ENCODE data around the gene CDADC1. TPM values are rescaled to one million over a fixed set of nuclear protein-coding genes. Genes with fewer than 3 reads are reported as not detected.

The CDADC1 gene
- total and polyA plus RNA-seq, 2 of the 13 experiments (the other 11 are each of a cell fraction or from before 2014, with no cell fraction given): 2.4 to 9.0 TPM

DNA sequence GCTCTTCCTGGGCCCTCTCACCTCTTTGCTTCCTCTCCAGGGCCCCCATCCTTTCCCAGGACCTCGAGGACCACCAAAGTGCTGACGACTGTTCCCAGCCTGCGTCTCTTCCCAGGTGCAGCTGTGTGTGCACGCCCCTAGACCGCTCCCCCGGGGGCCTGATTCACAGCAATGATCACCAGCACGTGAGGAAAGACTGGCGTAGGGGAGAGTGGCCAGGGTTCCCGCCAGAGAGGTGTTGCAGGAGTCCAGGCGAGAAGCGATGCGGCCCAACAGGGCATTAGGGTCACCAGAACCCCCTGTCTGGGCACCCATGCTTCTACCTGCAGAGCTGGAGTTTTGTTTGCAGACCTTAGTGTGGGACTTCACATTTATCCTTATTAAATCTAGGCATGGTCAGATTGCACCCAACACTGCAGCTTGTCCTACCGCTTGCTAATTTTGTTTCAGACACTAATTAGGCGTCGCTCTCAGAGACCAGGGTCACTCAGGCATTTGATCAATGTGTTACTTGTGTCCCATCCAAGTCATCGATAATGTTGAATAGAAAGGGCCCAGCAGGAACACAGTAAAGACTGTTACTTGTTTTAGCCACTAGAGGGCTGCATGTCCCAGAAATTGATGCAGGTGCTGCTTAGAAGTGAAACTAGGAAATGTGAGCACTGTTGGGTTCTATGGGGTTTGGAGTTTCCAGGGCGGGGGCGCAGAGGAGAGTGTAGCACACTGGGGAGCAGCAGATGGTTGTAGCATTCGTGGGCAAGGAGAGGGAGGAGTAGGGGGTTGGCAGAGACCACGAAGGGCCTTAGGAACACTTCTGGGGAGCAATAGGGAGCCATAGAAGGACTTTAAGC is 53.2 kb downstream of the CDADC1 start (continued):
- TF ChIP-seq ZNF878 (CRISPR knock-in tag; IDR thresholded peaks at IDR 0.05): no peak
- no peak for TF ChIP-seq ZNF367 (CRISPR knock-in tag; IDR thresholded peaks at IDR 0.05; ENCODE audit: borderline replicate concordance)
- no peak for TF ChIP-seq RFX1 (IDR thresholded peaks at IDR 0.05)
- TF ChIP-seq, protein P1, sequence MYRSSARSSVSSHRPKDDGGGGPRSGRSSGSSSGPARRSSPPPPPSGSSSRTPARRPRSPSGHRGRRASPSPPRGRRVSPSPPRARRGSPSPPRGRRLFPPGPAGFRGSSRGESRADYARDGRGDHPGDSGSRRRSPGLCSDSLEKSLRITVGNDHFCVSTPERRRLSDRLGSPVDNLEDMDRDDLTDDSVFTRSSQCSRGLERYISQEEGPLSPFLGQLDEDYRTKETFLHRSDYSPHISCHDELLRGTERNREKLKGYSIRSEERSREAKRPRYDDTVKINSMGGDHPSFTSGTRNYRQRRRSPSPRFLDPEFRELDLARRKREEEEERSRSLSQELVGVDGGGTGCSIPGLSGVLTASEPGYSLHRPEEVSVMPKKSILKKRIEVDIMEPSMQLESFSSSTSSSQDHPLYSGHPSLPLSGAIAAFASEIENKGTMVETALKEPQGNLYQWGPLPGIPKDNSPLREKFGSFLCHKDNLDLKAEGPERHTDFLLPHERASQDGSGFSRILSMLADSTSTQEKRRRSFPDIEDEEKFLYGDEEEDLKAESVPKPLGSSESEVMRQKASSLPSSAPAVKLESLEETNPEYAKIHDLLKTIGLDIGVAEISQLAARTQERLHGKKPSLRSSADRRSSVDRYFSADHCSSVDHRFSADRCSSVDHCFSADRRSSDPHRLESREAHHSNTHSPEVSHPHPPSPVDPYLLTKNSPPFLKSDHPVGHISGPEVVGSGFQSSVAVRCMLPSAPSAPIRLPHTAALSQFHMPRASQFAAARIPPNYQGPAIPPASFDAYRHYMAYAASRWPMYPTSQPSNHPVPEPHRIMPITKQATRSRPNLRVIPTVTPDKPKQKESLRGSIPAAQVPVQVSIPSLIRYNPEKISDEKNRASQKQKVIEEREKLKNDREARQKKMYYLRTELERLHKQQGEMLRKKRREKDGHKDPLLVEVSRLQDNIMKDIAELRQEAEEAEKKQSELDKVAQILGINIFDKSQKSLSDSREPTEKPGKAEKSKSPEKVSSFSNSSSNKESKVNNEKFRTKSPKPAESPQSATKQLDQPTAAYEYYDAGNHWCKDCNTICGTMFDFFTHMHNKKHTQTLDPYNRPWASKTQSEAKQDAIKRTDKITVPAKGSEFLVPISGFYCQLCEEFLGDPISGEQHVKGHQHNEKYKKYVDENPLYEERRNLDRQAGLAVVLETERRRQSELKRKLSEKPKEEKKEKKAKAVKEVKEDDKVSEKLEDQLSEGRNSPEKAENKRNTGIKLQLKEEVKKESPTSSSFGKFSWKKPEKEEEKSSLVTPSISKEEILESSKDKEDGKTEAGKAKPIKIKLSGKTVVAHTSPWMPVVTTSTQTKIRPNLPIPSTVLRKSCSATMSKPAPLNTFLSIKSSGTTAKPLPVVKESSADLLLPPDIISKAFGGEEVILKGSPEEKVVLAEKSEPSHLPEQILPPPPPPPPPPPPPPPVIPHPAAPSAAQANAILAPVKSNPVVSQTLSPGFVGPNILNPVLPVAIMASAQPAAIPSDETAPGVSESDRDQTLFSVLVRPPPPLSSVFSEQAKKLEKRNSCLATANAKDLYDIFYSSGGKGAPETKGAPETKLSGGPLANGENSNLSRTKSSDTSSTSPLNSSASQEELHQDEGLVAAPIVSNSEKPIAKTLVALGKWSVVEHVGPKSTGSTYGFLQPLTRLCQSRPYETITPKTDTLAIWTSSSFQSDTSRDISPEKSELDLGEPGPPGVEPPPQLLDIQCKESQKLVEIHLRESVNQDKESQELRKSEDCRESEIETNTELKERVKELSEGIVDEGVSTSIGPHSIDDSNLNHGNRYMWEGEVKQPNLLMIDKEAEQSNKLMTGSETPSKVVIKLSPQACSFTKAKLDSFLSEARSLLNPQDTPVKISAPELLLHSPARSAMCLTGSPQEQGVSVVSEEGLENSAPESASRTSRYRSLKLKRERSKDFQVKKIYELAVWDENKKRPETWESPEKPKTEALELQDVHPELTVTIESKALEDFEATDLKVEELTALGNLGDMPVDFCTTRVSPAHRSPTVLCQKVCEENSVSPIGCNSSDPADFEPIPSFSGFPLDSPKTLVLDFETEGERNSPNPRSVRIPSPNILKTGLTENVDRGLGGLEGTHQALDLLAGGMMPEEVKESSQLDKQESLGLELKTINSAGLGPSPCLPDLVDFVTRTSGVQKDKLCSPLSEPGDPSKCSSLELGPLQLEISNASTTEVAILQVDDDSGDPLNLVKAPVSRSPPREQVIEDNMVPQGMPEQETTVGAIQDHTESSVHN (CRISPR knock-in tag; IDR thresholded peaks at IDR 0.05): no peak
- no peak for TF ChIP-seq PAX8 (CRISPR knock-in tag; IDR thresholded peaks at IDR 0.05; ENCODE audit: borderline replicate concordance)
- TF ChIP-seq CCAR2 (optimal IDR thresholded peaks at IDR 0.05; ENCODE audit: low read depth, low read length): no peak
- no peak for TF ChIP-seq IRX3 (CRISPR knock-in tag; IDR thresholded peaks at IDR 0.05; ENCODE audit: borderline replicate concordance, low read depth)
- TF ChIP-seq JUND (CRISPR knock-in tag; IDR thresholded peaks at IDR 0.05): no peak
- TF ChIP-seq, protein P2, sequence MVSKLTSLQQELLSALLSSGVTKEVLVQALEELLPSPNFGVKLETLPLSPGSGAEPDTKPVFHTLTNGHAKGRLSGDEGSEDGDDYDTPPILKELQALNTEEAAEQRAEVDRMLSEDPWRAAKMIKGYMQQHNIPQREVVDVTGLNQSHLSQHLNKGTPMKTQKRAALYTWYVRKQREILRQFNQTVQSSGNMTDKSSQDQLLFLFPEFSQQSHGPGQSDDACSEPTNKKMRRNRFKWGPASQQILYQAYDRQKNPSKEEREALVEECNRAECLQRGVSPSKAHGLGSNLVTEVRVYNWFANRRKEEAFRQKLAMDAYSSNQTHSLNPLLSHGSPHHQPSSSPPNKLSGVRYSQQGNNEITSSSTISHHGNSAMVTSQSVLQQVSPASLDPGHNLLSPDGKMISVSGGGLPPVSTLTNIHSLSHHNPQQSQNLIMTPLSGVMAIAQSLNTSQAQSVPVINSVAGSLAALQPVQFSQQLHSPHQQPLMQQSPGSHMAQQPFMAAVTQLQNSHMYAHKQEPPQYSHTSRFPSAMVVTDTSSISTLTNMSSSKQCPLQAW (CRISPR knock-in tag; IDR thresholded peaks at IDR 0.05): no peak
- TF ChIP-seq, protein P3, sequence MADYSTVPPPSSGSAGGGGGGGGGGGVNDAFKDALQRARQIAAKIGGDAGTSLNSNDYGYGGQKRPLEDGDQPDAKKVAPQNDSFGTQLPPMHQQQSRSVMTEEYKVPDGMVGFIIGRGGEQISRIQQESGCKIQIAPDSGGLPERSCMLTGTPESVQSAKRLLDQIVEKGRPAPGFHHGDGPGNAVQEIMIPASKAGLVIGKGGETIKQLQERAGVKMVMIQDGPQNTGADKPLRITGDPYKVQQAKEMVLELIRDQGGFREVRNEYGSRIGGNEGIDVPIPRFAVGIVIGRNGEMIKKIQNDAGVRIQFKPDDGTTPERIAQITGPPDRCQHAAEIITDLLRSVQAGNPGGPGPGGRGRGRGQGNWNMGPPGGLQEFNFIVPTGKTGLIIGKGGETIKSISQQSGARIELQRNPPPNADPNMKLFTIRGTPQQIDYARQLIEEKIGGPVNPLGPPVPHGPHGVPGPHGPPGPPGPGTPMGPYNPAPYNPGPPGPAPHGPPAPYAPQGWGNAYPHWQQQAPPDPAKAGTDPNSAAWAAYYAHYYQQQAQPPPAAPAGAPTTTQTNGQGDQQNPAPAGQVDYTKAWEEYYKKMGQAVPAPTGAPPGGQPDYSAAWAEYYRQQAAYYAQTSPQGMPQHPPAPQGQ (CRISPR knock-in tag; IDR thresholded peaks at IDR 0.05; ENCODE audit: borderline replicate concordance): no peak
- TF ChIP-seq, protein P4, sequence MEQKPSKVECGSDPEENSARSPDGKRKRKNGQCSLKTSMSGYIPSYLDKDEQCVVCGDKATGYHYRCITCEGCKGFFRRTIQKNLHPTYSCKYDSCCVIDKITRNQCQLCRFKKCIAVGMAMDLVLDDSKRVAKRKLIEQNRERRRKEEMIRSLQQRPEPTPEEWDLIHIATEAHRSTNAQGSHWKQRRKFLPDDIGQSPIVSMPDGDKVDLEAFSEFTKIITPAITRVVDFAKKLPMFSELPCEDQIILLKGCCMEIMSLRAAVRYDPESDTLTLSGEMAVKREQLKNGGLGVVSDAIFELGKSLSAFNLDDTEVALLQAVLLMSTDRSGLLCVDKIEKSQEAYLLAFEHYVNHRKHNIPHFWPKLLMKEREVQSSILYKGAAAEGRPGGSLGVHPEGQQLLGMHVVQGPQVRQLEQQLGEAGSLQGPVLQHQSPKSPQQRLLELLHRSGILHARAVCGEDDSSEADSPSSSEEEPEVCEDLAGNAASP (CRISPR knock-in tag; IDR thresholded peaks at IDR 0.05; ENCODE audit: borderline replicate concordance): no peak
- no peak for TF ChIP-seq MLLT10 (CRISPR knock-in tag; IDR thresholded peaks at IDR 0.05)
- TF ChIP-seq, protein P5, sequence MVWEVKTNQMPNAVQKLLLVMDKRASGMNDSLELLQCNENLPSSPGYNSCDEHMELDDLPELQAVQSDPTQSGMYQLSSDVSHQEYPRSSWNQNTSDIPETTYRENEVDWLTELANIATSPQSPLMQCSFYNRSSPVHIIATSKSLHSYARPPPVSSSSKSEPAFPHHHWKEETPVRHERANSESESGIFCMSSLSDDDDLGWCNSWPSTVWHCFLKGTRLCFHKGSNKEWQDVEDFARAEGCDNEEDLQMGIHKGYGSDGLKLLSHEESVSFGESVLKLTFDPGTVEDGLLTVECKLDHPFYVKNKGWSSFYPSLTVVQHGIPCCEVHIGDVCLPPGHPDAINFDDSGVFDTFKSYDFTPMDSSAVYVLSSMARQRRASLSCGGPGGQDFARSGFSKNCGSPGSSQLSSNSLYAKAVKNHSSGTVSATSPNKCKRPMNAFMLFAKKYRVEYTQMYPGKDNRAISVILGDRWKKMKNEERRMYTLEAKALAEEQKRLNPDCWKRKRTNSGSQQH (CRISPR knock-in tag; IDR thresholded peaks at IDR 0.05; ENCODE audit: low read depth): no peak

Data from HepG2 (cell line).